ENCODE measurements around the gene PTPN6. TPM values are rescaled to one million over a fixed set of nuclear protein-coding genes. Genes with fewer than 3 reads are reported as not detected.
A peak's percentile ranks its signal among the peaks of the same experiment; 100 is the strongest.

Gene PTPN6
- total RNA-seq, 2 donors from 2014 or later, result 71.6 to 131 TPM

- ATAC-seq (no peak), DNase-seq (ENCODE audit: low spot score) (no peak)
- Mint-ChIP-seq H3K4me3 (peak overlapping the region; percentile 80), H3K36me3 (no peaks in the 10 kb centered on the region), H3K9me3 (no peaks in the 10 kb centered on the region), H3K27me3 (no peaks in the 10 kb centered on the region), H3K4me1 (ENCODE audit: low read depth in 2 of 2) (peaks cover 42 to 45% of the 10 kb centered on the region in 2 donors), H3K27ac (peak overlapping the region; percentile 64 to 96)
These were observed 22.3 kb upstream of the PTPN6 start for GRCh38 chr12:6928703-6929407.

DNA sequence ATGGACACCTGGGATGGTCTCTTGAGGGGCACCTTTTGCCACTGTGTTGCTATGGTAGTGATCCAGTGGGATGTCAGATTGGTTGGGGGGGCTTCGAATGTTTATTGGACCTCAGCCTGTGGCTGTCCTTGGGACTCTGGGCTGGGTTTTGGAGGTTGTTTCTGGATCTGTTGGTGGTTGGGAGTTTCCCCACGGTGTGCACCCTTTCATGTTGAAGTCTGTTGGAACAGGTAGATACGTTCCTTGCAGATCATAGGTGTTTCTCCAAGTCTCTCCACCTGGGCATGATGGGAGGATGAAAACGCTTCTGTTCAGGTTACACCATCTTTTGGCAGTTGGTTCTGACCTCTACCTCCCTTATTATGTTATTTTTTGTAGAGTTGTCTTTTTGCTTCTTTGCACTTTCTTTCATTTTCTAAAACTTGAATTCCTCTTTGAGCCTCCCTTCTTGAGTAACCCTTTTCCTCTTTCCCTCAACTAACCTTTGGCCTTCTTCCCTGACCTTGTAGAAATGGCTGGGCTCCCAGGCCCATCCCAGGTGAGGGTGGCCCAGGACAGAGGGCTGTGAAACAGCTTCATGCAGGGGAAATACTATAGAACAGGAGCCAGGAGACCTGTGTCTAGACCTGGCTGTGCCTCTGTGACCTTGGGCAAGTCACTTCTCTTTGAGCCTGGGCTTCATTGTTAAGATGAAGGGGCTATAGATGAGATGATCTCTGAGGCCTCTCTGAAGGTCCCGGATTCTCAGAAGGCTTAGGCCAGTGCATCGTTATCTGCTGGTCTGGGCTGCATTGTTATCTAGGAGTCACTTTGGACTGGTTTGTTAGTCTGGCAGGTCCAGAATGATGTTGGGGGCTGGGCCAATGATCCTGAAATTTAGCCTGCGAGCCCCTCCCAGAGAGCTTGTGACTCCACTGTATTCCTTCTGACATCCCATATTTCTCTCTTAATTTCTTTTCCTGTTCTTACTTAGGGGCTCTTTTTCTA is 21.4 kb upstream of the PTPN6 start:
- DNase-seq (ENCODE audit: low spot score) (no peak), ATAC-seq (no peak)
- Mint-ChIP-seq H3K9me3 (no peaks in the 10 kb centered on the region), H3K36me3 (no peaks in the 10 kb centered on the region), H3K4me1 (ENCODE audit: low read depth in 2 of 2) (peaks cover 38 to 41% of the 10 kb centered on the region in 2 donors), H3K4me3 (peak overlapping the region; percentile 80), H3K27me3 (no peaks in the 10 kb centered on the region), H3K27ac (peak overlapping the region; percentile 64 to 96)

DNA sequence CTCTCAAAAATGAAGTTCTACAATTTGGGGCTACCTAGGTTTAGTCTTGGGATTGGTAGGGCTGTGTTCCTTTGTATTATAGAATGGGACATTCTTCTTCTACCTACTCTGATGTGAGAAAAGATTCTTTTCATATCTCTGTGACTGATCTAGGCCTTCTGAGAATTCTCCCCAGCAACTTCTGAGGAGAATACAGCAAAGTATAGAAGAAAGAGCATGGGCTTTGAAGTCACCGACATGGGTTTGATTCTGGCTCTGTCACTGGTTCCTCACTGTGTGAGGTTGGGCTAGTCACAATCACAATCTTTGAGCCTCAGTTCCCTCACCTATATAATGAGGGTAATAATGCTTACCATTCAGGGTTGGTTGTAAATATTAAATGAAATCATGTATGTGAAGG is 18.4 kb upstream of the PTPN6 start:
- Mint-ChIP-seq H3K9me3 (no peaks in the 10 kb centered on the region), H3K27me3 (no peaks in the 10 kb centered on the region), H3K4me3 (no peak overlapping the region), H3K27ac (peak overlapping the region; percentile 43 to 48), H3K4me1 (ENCODE audit: low read depth in 2 of 2) (peaks cover 39 to 42% of the 10 kb centered on the region in 2 donors), H3K36me3 (no peaks in the 10 kb centered on the region)
- no peak for ATAC-seq
- DNase-seq (ENCODE audit: low spot score), result no peak

DNA sequence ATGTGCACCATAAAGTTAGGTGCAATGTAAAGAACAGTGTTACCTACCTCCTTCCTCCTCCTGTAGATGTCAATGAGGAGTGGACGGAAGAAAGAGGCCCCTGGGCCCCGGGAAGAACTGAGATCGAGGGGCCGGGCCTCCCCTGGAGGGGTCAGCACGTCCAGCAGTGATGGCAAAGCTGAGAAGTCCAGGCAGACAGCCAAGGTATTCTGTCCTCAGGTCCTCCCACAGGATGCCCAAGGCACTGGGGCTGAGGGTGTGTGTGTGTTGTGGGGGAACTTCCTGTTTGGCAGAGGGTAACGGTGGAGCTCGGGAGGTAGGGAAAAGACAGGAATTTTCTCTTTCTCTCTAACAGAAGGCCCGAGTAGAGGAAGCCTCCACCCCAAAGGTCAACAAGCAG is 17.0 kb upstream of the PTPN6 start:
- Mint-ChIP-seq H3K4me3 (no peak overlapping the region), H3K27me3 (no peaks in the 10 kb centered on the region), H3K36me3 (no peaks in the 10 kb centered on the region), H3K4me1 (ENCODE audit: low read depth in 2 of 2) (peaks cover 36 to 43% of the 10 kb centered on the region in 2 donors), H3K27ac (peak overlapping the region; percentile 49 to 61), H3K9me3 (no peaks in the 10 kb centered on the region)
- ATAC-seq (no peak), DNase-seq (ENCODE audit: low spot score) (no peak)

GRCh38 chr12:6935371-6936193 is 15.6 kb upstream of the PTPN6 start:
- Mint-ChIP-seq H3K9me3 (no peaks in the 10 kb centered on the region), H3K4me1 (ENCODE audit: low read depth in 2 of 2) (peaks cover 30 to 42% of the 10 kb centered on the region in 2 donors), H3K4me3 (peak overlapping the region; percentile 64), H3K36me3 (no peaks in the 10 kb centered on the region), H3K27ac (peak overlapping the region; percentile 61 to 81), H3K27me3 (no peaks in the 10 kb centered on the region)
- ATAC-seq (no peak), DNase-seq (ENCODE audit: low spot score) (no peak)

DNA sequence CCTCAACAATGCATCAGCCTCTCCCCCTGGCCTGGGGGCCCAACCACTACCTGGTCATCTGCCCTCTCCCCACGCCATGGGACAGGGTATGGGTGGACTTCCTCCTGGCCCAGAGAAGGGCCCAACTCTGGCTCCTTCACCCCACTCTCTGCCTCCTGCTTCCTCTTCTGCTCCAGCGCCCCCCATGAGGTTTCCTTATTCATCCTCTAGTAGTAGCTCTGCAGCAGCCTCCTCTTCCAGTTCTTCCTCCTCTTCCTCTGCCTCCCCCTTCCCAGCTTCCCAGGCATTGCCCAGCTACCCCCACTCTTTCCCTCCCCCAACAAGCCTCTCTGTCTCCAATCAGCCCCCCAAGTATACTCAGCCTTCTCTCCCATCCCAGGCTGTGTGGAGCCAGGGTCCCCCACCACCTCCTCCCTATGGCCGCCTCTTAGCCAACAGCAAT is 14.9 kb upstream of the PTPN6 start:
- no peaks in the 10 kb centered on the region for H3K9me3 Mint-ChIP-seq
- H3K27me3 Mint-ChIP-seq, result no peaks in the 10 kb centered on the region
- peak overlapping the region; percentile 61 to 81 for H3K27ac Mint-ChIP-seq
- peaks cover 30 to 42% of the 10 kb centered on the region in 2 donors for H3K4me1 Mint-ChIP-seq (ENCODE audit: low read depth in 2 of 2)
- no peaks in the 10 kb centered on the region for H3K36me3 Mint-ChIP-seq
- ATAC-seq (no peak), DNase-seq (ENCODE audit: low spot score) (no peak)
- H3K4me3 Mint-ChIP-seq, result peak overlapping the region; percentile 83

- peak in 1 of 2 donors; percentile 2 for ATAC-seq
- no peaks in the 10 kb centered on the region for H3K27me3 Mint-ChIP-seq
- peak overlapping the region; percentile 61 to 81 for H3K27ac Mint-ChIP-seq
- H3K4me3 Mint-ChIP-seq, result peak overlapping the region; percentile 83
- peaks cover 30 to 42% of the 10 kb centered on the region in 2 donors for H3K4me1 Mint-ChIP-seq (ENCODE audit: low read depth in 2 of 2)
- H3K36me3 Mint-ChIP-seq, result no peaks in the 10 kb centered on the region
- no peaks in the 10 kb centered on the region for H3K9me3 Mint-ChIP-seq
- DNase-seq (ENCODE audit: low spot score), result no peak
These were observed 14.3 kb upstream of the PTPN6 start for GRCh38 chr12:6936636-6937480.

DNA sequence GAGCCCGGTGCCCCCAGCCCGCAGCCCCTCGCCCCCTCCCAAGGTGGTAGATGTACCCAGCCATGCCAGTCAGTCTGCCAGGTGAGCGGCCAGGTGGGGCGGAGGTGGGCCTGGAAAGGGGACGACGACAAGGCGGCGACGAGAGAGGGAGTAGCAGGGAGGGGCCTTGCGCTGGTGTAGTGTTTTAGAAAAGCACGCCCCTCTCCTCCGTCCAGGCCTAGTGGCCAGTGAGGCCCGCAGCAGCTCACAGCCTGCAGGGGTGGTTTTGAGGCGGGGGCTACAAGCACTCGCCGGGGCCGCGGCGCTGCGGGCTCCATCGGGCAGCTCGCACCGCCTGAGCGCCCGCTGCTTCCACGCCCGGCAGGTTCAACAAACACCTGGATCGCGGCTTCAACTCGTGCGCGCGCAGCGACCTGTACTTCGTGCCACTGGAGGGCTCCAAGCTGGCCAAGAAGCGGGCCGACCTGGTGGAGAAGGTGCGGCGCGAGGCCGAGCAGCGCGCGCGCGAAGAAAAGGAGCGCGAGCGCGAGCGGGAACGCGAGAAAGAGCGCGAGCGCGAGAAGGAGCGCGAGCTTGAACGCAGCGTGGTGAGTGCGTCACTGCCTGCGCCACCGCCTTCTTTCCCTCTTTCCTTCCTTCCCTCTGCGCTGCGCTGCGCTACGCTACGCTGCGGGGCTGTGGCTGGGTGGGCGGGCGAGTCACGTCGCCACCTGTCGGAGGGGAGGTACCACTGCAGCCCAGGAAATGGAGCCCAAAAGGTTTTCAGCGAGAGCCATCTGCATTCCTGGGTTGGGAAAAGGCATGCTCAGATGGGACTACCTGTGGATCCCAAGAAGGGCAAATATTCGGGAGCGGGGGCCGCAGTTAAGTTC is 13.4 kb upstream of the PTPN6 start:
- peaks cover 31 to 46% of the 10 kb centered on the region in 2 donors for H3K4me1 Mint-ChIP-seq (ENCODE audit: low read depth in 2 of 2)
- H3K9me3 Mint-ChIP-seq, result no peaks in the 10 kb centered on the region
- no peaks in the 10 kb centered on the region for H3K36me3 Mint-ChIP-seq
- ATAC-seq, result peak; percentile 98 to 99
- H3K27me3 Mint-ChIP-seq, result no peaks in the 10 kb centered on the region
- H3K4me3 Mint-ChIP-seq, result peak overlapping the region; percentile 83
- peak overlapping the region; percentile 80 to 81 for H3K27ac Mint-ChIP-seq
- peak; percentile 95 for DNase-seq (ENCODE audit: low spot score)

DNA sequence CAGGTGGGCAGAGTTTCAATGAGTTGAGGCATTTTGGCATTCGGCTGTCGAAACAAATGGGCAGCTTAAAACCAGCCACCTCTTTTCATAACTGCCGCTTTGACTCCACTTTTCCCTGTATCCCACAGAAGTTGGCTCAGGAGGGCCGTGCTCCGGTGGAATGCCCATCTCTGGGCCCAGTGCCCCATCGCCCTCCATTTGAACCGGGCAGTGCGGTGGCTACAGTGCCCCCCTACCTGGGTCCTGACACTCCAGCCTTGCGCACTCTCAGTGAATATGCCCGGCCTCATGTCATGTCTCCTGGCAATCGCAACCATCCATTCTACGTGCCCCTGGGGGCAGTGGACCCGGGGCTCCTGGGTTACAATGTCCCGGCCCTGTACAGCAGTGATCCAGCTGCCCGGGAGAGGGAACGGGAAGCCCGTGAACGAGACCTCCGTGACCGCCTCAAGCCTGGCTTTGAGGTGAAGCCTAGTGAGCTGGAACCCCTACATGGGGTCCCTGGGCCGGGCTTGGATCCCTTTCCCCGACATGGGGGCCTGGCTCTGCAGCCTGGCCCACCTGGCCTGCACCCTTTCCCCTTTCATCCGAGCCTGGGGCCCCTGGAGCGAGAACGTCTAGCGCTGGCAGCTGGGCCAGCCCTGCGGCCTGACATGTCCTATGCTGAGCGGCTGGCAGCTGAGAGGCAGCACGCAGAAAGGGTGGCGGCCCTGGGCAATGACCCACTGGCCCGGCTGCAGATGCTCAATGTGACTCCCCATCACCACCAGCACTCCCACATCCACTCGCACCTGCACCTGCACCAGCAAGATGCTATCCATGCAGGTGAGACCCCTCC is 12.6 kb upstream of the PTPN6 start:
- Mint-ChIP-seq H3K4me1 (ENCODE audit: low read depth in 2 of 2) (peaks cover 31 to 49% of the 10 kb centered on the region in 2 donors), H3K4me3 (peak overlapping the region; percentile 83), H3K27ac (peak overlapping the region; percentile 80 to 81), H3K36me3 (no peaks in the 10 kb centered on the region), H3K27me3 (no peaks in the 10 kb centered on the region), H3K9me3 (no peaks in the 10 kb centered on the region)
- DNase-seq (ENCODE audit: low spot score) (no peak), ATAC-seq (no peak)

- H3K4me1 Mint-ChIP-seq (ENCODE audit: low read depth in 2 of 2), result peaks cover 36 to 47% of the 10 kb centered on the region in 2 donors
- H3K36me3 Mint-ChIP-seq, result no peaks in the 10 kb centered on the region
- peak overlapping the region; percentile 65 for H3K4me3 Mint-ChIP-seq
- H3K27ac Mint-ChIP-seq, result peak overlapping the region; percentile 75
- no peaks in the 10 kb centered on the region for H3K27me3 Mint-ChIP-seq
- no peaks in the 10 kb centered on the region for H3K9me3 Mint-ChIP-seq
- ATAC-seq, result no peak
- DNase-seq (ENCODE audit: low spot score), result no peak
These were observed 12.0 kb upstream of the PTPN6 start for GRCh38 chr12:6939191-6939540.

DNA sequence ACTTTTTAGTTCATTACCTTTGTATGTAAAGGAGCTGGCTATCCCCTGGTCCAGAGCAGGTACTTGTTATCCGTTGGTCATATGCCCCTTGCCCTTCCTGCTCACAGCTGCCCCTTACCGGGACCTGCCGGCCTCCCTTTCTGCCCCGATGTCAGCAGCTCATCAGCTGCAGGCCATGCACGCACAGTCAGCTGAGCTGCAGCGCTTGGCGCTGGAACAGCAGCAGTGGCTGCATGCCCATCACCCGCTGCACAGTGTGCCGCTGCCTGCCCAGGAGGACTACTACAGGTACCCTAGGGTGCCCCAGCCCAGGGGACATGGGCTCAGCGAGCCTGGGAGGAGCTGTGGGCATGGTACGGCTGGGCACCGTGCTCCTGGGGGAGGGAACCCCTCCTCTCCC is 9.9 kb upstream of the PTPN6 start:
- Mint-ChIP-seq H3K4me1 (ENCODE audit: low read depth in 2 of 2) (peaks cover 38 to 53% of the 10 kb centered on the region in 2 donors), H3K27ac (no peak overlapping the region), H3K9me3 (no peaks in the 10 kb centered on the region), H3K36me3 (no peaks in the 10 kb centered on the region), H3K27me3 (no peaks in the 10 kb centered on the region), H3K4me3 (no peak overlapping the region)
- DNase-seq (ENCODE audit: low spot score), result no peak
- ATAC-seq, result no peak
